RWPE1 (cell line): ENCODE measurements around the gene GLT8D2.

ENCODE experiments used
- CTCF ChIA-PET: fragments of 350-600 bp; sonication (Branson Sonifier 250); formaldehyde crosslinking; extraction: SDS; loops from one replicate; lab custom pipeline; 2021; lab: Yijun Ruan, JAX
- POLR2A ChIA-PET: fragments of 400-600 bp; formaldehyde crosslinking; extraction: SDS; loops from one replicate; lab custom pipeline; 2020; ENCODE audit warnings: antibody characterized with exemption; ENCODE audit not compliant: low non-redundant PET; lab: Yijun Ruan, JAX
- DNase-seq: peaks from one replicate; pipeline ENCODE4 v3.0.0; 2012; ENCODE audit warnings: low spot score
- H3K27ac ChIP-seq: fragments of 450-650 bp; 2 replicates; pipeline ENCODE4 v1.5.1; 2017
- TF ChIP-seq, protein P1 (sequence below): fragments of 450-650 bp; conservative IDR thresholded peaks from 2 replicates; pipeline ENCODE4 v1.5.1; 2017; ENCODE audit warnings: low read depth, mild to moderate bottlenecking

The GLT8D2 gene, protein sequence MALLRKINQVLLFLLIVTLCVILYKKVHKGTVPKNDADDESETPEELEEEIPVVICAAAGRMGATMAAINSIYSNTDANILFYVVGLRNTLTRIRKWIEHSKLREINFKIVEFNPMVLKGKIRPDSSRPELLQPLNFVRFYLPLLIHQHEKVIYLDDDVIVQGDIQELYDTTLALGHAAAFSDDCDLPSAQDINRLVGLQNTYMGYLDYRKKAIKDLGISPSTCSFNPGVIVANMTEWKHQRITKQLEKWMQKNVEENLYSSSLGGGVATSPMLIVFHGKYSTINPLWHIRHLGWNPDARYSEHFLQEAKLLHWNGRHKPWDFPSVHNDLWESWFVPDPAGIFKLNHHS

GRCh38 chr12:104049903-104050356 lies at the start of gene GLT8D2:
TSS of gene GLT8D2 (minus strand) at chr12:104050187. CDS start at chr12:104019648, 30,539 bp downstream.
- TF ChIP-seq, protein P1, sequence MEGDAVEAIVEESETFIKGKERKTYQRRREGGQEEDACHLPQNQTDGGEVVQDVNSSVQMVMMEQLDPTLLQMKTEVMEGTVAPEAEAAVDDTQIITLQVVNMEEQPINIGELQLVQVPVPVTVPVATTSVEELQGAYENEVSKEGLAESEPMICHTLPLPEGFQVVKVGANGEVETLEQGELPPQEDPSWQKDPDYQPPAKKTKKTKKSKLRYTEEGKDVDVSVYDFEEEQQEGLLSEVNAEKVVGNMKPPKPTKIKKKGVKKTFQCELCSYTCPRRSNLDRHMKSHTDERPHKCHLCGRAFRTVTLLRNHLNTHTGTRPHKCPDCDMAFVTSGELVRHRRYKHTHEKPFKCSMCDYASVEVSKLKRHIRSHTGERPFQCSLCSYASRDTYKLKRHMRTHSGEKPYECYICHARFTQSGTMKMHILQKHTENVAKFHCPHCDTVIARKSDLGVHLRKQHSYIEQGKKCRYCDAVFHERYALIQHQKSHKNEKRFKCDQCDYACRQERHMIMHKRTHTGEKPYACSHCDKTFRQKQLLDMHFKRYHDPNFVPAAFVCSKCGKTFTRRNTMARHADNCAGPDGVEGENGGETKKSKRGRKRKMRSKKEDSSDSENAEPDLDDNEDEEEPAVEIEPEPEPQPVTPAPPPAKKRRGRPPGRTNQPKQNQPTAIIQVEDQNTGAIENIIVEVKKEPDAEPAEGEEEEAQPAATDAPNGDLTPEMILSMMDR: no peak
- peak; percentile 44 for DNase-seq
- CTCF ChIA-PET: interaction anchor here (1.0 kb wide), 1 partner anchor 238 kb away, joined by 8 read pairs; no protein-coding TSS in a partner anchor
- H3K27ac ChIP-seq: peak within 1 kb of the TSS; percentile 76
- POLR2A ChIA-PET: no interaction called here

- no peak for DNase-seq
- POLR2A ChIA-PET: no interaction called here
- CTCF ChIA-PET: interaction anchor here (0.6 to 1.9 kb wide), 2 partner anchors 10 to 518 kb away, joined by 3 to 7 read pairs; no protein-coding TSS in a partner anchor
- TF ChIP-seq, protein P1: no peak
- H3K27ac ChIP-seq: no peak overlapping the region
These were observed 48.0 kb upstream of the GLT8D2 start for GRCh38 chr12:104097954-104098353.

GRCh38 chr12:104095289-104095688 lies 45.3 kb upstream of the GLT8D2 start:
- POLR2A ChIA-PET: no interaction called here

DNA sequence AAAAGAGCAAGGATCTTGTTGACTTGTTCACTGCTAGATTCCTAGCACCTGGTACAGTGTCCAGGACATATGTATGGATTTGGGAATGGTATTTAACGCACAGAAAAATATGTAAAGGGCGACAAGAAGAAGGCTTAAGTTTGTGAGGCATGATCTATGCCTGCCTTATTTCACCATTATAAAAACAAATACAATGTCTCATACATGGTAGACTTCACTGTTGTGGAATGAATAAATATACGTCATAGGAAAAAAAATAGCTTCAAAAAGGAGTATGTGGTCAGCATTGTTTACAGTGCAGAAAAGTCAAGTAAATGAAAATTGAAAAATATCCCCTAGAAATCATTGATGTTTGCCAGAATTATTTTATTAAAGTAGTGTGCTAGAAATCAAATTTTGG lies 44.3 kb upstream of the GLT8D2 start:
- TF ChIP-seq, protein P1: no peak
- CTCF ChIA-PET: no interaction called here
- DNase-seq: no peak
- no peak overlapping the region for H3K27ac ChIP-seq
- POLR2A ChIA-PET: no interaction called here

More at GRCh38 chr12:104095289-104095688, 45.3 kb upstream of the GLT8D2 start:
- CTCF ChIA-PET: no interaction called here
- DNase-seq: no peak
- no peak overlapping the region for H3K27ac ChIP-seq
- TF ChIP-seq, protein P1: no peak

- no peak overlapping the region for H3K27ac ChIP-seq
- TF ChIP-seq, protein P1: no peak
- no peak for DNase-seq
- CTCF ChIA-PET: interaction anchor here (0.6 to 1.0 kb wide), 2 partner anchors 18 to 48 kb away, joined by 3 to 4 read pairs; no protein-coding TSS in a partner anchor
- POLR2A ChIA-PET: no interaction called here
These were observed 41.1 kb upstream of the GLT8D2 start for GRCh38 chr12:104091136-104091535.

DNA sequence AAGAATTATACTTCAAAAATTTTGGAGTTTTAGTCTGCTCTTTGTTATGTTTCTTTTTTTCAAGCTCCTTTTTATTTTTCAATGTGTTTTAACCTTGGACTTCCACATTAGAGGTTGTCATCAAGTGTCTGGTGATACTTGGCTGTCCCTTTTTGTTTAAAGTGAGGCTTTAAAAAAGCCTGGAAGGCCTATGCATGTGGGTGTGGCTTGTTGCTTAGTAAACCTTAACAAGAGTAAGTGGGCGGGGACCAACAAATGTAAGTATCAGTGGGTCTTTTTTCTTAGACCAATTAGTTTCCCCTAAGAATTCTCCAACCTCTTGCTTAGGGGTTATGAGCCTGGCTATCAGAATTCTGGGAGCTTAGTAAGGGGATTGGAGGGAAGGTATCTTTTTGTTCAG lies 40.7 kb upstream of the GLT8D2 start:
- CTCF ChIA-PET: no interaction called here
- H3K27ac ChIP-seq: no peak overlapping the region
- POLR2A ChIA-PET: no interaction called here
- DNase-seq: no peak
- TF ChIP-seq, protein P1: no peak
